ENCODE data around the gene TTC31. TPM values are rescaled to one million over a fixed set of nuclear protein-coding genes. Genes with fewer than 3 reads are reported as not detected.

The TTC31 gene
- total RNA-seq, 2 experiments from 2014 or later = 20.6 to 26.1 TPM

DNA sequence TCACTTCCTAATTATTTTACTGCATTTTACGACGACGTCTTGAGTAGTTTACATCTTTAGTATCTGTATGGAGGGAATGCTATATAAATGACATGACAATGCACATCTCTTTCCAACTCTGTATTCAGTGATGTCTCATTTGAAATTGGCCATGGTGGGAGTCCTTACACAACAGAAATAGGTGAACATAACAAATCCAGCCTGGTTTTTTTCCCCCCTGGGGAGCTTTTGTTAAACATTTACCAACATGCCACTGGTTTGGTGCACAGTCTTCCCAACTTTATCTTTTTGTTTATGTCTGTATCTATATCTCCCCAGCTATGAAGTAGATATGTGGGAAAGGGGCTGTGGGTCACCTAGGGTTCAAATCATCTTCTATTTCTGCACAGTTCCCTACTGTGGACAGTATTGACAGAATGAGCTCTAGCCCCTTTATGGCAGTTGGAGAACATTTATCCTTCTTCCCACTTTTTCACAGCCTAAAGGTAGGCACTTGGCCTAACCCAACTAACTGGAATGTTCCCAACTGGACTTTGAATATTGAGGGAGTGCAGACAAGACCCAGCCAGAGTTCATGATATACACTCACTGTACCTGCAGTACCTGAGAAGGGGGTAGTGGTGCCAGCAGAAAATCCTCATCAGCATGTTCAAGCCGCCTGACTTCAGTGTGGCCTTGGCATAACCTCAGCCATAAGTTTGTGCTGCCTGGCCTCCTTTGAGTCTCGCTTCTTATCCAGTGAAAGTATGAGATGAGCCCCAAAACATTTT is 35.5 kb upstream of the TTC31 start:
- peaks cover 4 to 12% of the 10 kb centered on the region in 2 experiments for H3K27me3 ChIP-seq (ENCODE audit: control insufficient read depth in 1 of 2, insufficient read depth in 2 of 2, low read length in 2 of 2)
- no peak overlapping the region for H3K27ac ChIP-seq (ENCODE audit: low read depth in 1 of 2, low read length in 2 of 2)
- Mint-ChIP-seq H3K36me3 (ENCODE audit: low read depth) (no peaks in the 10 kb centered on the region), H3K27me3 (peaks cover 21% of the 10 kb centered on the region), H3K4me3 (no peak overlapping the region), H3K9me3 (no peaks in the 10 kb centered on the region), H3K27ac (no peak overlapping the region), H3K4me1 (ENCODE audit: low read depth) (peaks cover 3% of the 10 kb centered on the region)
- no peak for ATAC-seq (ENCODE audit: poor library complexity)
- intact Hi-C loops (cut with DNase I, micrococcal nuclease) = no loop called here
- ChIA-PET POLR2A (no interaction called here), CTCF (no interaction called here)
- TF ChIP-seq, protein P1, sequence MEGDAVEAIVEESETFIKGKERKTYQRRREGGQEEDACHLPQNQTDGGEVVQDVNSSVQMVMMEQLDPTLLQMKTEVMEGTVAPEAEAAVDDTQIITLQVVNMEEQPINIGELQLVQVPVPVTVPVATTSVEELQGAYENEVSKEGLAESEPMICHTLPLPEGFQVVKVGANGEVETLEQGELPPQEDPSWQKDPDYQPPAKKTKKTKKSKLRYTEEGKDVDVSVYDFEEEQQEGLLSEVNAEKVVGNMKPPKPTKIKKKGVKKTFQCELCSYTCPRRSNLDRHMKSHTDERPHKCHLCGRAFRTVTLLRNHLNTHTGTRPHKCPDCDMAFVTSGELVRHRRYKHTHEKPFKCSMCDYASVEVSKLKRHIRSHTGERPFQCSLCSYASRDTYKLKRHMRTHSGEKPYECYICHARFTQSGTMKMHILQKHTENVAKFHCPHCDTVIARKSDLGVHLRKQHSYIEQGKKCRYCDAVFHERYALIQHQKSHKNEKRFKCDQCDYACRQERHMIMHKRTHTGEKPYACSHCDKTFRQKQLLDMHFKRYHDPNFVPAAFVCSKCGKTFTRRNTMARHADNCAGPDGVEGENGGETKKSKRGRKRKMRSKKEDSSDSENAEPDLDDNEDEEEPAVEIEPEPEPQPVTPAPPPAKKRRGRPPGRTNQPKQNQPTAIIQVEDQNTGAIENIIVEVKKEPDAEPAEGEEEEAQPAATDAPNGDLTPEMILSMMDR (IDR thresholded peaks at IDR 0.05) = no peak
- no peak for DNase-seq
- peaks cover 0 to 2% of the 10 kb centered on the region in 2 experiments for H3K9me3 ChIP-seq (ENCODE audit: control insufficient read depth in 1 of 2, insufficient read depth in 1 of 2, low read length in 2 of 2)
- no peaks in the 10 kb centered on the region for H3K36me3 ChIP-seq (ENCODE audit: insufficient read depth, low read length)
- peaks cover 7% of the 10 kb centered on the region for H3K4me1 ChIP-seq (ENCODE audit: insufficient read depth, low read length)
- H3K4me3 ChIP-seq (ENCODE audit: low read length) = no peak overlapping the region

DNA sequence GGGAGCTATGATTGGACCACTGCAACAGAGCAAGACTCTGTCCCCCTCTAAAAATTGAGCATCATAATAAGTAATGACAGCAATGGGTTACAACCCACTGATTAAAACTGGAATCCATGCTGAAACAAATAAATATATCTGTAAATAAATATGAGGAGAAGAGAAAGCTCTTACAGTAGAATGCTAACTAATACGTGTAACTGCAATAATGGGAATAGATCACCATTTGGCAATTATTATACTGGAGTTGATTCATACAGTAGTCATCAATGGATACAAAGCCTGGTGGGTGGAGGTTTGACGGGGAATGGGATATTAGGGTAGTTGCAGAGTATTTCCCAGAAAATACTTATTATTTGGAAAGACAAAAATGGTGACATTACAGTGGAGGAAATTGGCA is 34.1 kb upstream of the TTC31 start:
- intact Hi-C loops (cut with DNase I, micrococcal nuclease) = no loop called here
- CTCF ChIA-PET = no interaction called here
- ATAC-seq (ENCODE audit: poor library complexity) (no peak), DNase-seq (no peak)
- no peak overlapping the region for H3K27ac Mint-ChIP-seq
- no peak overlapping the region for H3K4me3 Mint-ChIP-seq
- no peak overlapping the region for H3K27ac ChIP-seq (ENCODE audit: low read depth in 1 of 2, low read length in 2 of 2)
- H3K27me3 Mint-ChIP-seq = peaks cover 15% of the 10 kb centered on the region
- peaks cover 13% of the 10 kb centered on the region for H3K4me1 Mint-ChIP-seq (ENCODE audit: low read depth)
- no peaks in the 10 kb centered on the region for H3K36me3 Mint-ChIP-seq (ENCODE audit: low read depth)
- no peaks in the 10 kb centered on the region for H3K36me3 ChIP-seq (ENCODE audit: insufficient read depth, low read length)
- H3K9me3 Mint-ChIP-seq = no peaks in the 10 kb centered on the region
- no peaks in the 10 kb centered on the region for H3K9me3 ChIP-seq (ENCODE audit: control insufficient read depth in 1 of 2, insufficient read depth in 1 of 2, low read length in 2 of 2)
- peaks cover 0 to 7% of the 10 kb centered on the region in 2 experiments for H3K27me3 ChIP-seq (ENCODE audit: control insufficient read depth in 1 of 2, insufficient read depth in 2 of 2, low read length in 2 of 2)
- TF ChIP-seq, protein P1 (IDR thresholded peaks at IDR 0.05) = no peak
- POLR2A ChIA-PET = no interaction called here
- H3K4me3 ChIP-seq (ENCODE audit: low read length) = no peak overlapping the region
- H3K4me1 ChIP-seq (ENCODE audit: insufficient read depth, low read length) = peaks cover 13% of the 10 kb centered on the region

DNA sequence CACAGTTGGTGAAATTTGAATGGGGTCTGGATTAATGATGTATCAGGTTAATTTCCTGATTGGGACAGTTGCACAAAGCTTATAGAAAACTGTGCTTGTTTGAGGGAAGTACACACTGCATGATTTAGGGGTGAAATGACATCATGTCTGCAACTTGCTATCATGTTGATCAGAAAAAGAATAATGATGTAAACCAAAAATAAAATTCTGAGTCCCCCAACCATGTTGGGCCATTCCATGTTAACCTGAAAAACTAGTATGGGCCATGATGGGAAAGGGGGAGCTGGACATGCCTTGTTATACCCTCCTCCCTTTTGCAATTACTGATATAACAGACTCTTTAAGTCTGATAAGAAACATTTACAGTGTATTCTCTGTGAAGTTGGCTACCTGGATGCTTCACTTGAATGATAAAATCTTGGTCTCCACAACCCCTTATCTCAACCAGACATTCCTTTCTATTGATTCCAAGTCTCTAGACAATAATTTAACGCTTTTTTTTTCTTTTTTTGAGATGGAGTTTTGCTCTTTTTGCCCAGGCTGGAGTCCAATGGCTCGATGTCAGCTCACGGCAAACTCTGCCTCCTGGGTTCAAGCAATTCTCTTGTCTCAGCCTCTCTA is 32.2 kb upstream of the TTC31 start:
- Mint-ChIP-seq H3K27me3 (no peaks in the 10 kb centered on the region), H3K9me3 (no peaks in the 10 kb centered on the region), H3K4me3 (no peak overlapping the region), H3K4me1 (ENCODE audit: low read depth) (peaks cover 27% of the 10 kb centered on the region), H3K36me3 (ENCODE audit: low read depth) (peaks cover 9% of the 10 kb centered on the region), H3K27ac (no peak overlapping the region)
- ATAC-seq (ENCODE audit: poor library complexity) = no peak
- intact Hi-C loops (cut with DNase I, micrococcal nuclease) = loop anchor here (5.0 to 10.0 kb wide), 2 partner anchors 198 to 1216 kb away; partner anchors contain the start of genes CCT7 (in 2 of the 2) and PRADC1 (in 2 of the 2)
- POLR2A ChIA-PET = no interaction called here
- CTCF ChIA-PET = no interaction called here
- Histone ChIP-seq H3K36me3 (ENCODE audit: insufficient read depth, low read length) (no peaks in the 10 kb centered on the region), H3K4me1 (ENCODE audit: insufficient read depth, low read length) (peaks cover 27% of the 10 kb centered on the region), H3K9me3 (ENCODE audit: control insufficient read depth in 1 of 2, insufficient read depth in 1 of 2, low read length in 2 of 2) (no peaks in the 10 kb centered on the region), H3K4me3 (ENCODE audit: low read length) (no peak overlapping the region), H3K27me3 (ENCODE audit: control insufficient read depth in 1 of 2, insufficient read depth in 2 of 2, low read length in 2 of 2) (no peaks in the 10 kb centered on the region), H3K27ac (ENCODE audit: low read depth in 1 of 2, low read length in 2 of 2) (no peak overlapping the region)
- TF ChIP-seq, protein P1 (IDR thresholded peaks at IDR 0.05) = no peak
- no peak for DNase-seq
